ENCODE results near the gene TRAPPC11. TPM values are rescaled to one million over a fixed set of nuclear protein-coding genes. Genes with fewer than 3 reads are reported as not detected.
"Not testable (repeated sequence)": the region's sequence is repeated elsewhere in the genome, so short reads cannot be mapped to it uniquely, and the experiment has no call there.

Gene TRAPPC11
- total RNA-seq, 3 donors from 2014 or later: 39.0 to 86.8 (median 43.0) TPM

- H3K27me3 ChIP-seq: no peaks in the 10 kb centered on the region
- H3K9me3 ChIP-seq: no peaks in the 10 kb centered on the region
- TF ChIP-seq POLR2AphosphoS5 (IDR thresholded peaks at IDR 0.05) (peak in 1 of 3 donors; percentile 9), POLR2A (IDR thresholded peaks at IDR 0.05) (no peak), CTCF (IDR thresholded peaks at IDR 0.05) (no peak)
- peak overlapping the region; percentile 54 to 72 for H3K27ac ChIP-seq
- peak; percentile 71 to 82 for DNase-seq (ENCODE audit: low spot score in 2 of 2)
- intact Hi-C loops (cut with DNase I; ENCODE audit: low total_unique reads): no loop called here
- H3K4me3 ChIP-seq: peak overlapping the region; percentile 51 to 68 (median 63)
- peaks cover 0 to 4% of the 10 kb centered on the region in 2 donors for H3K4me1 ChIP-seq
- no peaks in the 10 kb centered on the region for H3K36me3 ChIP-seq
Measured at GRCh38 chr4:183722731-183723560, 63.9 kb downstream of the TRAPPC11 start.

DNA sequence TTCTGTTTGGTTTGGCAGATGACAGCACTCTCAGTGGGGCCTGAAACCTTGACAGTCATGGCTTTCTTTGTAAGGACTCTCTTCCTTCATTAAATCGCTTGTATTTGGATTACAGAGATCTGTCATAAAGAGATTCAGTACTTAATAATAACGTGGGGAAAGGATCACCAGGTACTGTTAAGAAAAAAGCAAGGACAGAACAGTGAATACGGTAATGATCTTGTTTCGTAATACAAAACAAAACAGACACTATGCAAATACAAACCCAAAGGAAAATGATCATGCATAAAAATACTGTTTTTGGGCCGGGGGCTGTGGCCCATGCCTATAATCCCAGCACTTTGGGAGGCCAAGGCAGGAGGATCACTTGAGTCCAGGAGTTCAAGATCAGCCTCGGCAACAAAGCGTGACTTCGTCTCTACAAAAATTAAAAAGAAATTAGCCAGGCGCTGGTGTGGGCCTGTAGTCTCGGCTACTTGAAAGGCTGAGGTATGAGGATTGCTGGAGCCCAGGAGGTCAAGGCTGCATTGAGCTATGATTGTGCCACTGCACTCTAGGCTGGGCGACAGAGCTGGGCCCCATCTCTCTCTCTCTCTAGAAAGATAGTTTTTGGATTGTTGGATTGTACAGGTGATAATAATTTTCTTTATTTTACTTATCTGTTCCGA lies 64.6 kb downstream of the TRAPPC11 start:
- Histone ChIP-seq H3K4me3 (peak overlapping the region in 2 of 3 donors; percentile 63 to 68), H3K36me3 (no peaks in the 10 kb centered on the region), H3K9me3 (no peaks in the 10 kb centered on the region), H3K27me3 (no peaks in the 10 kb centered on the region), H3K27ac (peak overlapping the region; percentile 54 to 72), H3K4me1 (peaks cover 0 to 4% of the 10 kb centered on the region in 2 donors)
- intact Hi-C loops (cut with DNase I; ENCODE audit: low total_unique reads): no loop called here
- no peak for TF ChIP-seq POLR2A (IDR thresholded peaks at IDR 0.05)
- TF ChIP-seq POLR2AphosphoS5 (IDR thresholded peaks at IDR 0.05): no peak
- no peak for TF ChIP-seq CTCF (IDR thresholded peaks at IDR 0.05)
- DNase-seq (ENCODE audit: low spot score in 2 of 2): no peak

- H3K36me3 ChIP-seq; H3K27ac ChIP-seq; H3K27me3 ChIP-seq; H3K9me3 ChIP-seq; DNase-seq (ENCODE audit: low spot score in 2 of 2); H3K4me1 ChIP-seq; H3K4me3 ChIP-seq; intact Hi-C loops (cut with DNase I; ENCODE audit: low total_unique reads): not testable (repeated sequence)
Measured at GRCh38 chr4:183725585-183725984, 66.5 kb downstream of the TRAPPC11 start.

DNA sequence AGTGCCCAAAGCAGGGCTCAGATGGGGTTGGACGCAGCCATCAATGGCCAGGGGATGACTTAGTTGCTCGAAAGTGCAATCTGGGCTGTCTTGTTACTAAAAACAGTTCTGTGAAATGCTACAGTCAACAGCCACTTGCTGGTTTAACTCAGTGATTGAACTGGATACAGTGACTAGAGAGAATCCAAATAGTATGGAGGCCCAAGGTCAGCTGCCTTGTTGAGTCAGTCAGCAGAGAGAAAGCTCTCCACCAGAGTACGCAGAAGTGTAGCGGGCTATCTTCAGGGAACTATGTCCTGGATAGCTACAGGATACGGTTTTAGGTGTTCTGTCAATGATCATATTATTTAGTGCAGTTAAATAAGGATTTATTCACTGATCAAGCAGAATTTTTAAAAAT lies 68.4 kb downstream of the TRAPPC11 start:
- no peak for DNase-seq (ENCODE audit: low spot score in 2 of 2)
- Histone ChIP-seq H3K36me3 (no peaks in the 10 kb centered on the region), H3K4me1 (peaks cover 0 to 4% of the 10 kb centered on the region in 2 donors), H3K4me3 (no peak overlapping the region), H3K27ac (no peak overlapping the region), H3K9me3 (no peaks in the 10 kb centered on the region), H3K27me3 (no peaks in the 10 kb centered on the region)
- intact Hi-C loops (cut with DNase I; ENCODE audit: low total_unique reads): no loop called here
- no peak for TF ChIP-seq CTCF (IDR thresholded peaks at IDR 0.05)
- no peak for TF ChIP-seq POLR2AphosphoS5 (IDR thresholded peaks at IDR 0.05)
- TF ChIP-seq POLR2A (IDR thresholded peaks at IDR 0.05): no peak

GRCh38 chr4:183728223-183729068 lies 69.4 kb downstream of the TRAPPC11 start:
- Histone ChIP-seq H3K27me3 (no peaks in the 10 kb centered on the region), H3K36me3 (no peaks in the 10 kb centered on the region), H3K9me3 (no peaks in the 10 kb centered on the region), H3K4me1 (no peaks in the 10 kb centered on the region), H3K4me3 (no peak overlapping the region), H3K27ac (no peak overlapping the region)
- DNase-seq (ENCODE audit: low spot score in 2 of 2): no peak
- TF ChIP-seq POLR2A (IDR thresholded peaks at IDR 0.05) (no peak), POLR2AphosphoS5 (IDR thresholded peaks at IDR 0.05) (no peak), CTCF (IDR thresholded peaks at IDR 0.05) (no peak)
- intact Hi-C loops (cut with DNase I; ENCODE audit: low total_unique reads): no loop called here

Data from breast epithelium (tissue), 4 donors.